Upper lobe of right lung (tissue), 1 donor: ENCODE measurements around the gene RPRD1B. TPM values are rescaled to one million over a fixed set of nuclear protein-coding genes. Genes with fewer than 3 reads are reported as not detected.

ENCODE experiments used
- ATAC-seq: fragments of 200-7000 bp; cut with Tn5 transposase; one replicate; pipeline ENCODE4 v1.9.1; 2020; ENCODE audit warnings: mild to moderate bottlenecking, moderate library complexity
- DNase-seq: peaks from one replicate; pipeline ENCODE4 v3.0.0-alpha.2; 2020
- H3K27ac ChIP-seq: fragments of 200-600 bp; one replicate; pipeline ENCODE4 v1.8.0; 2022
- H3K27me3 ChIP-seq: fragments of 200-600 bp; one replicate; pipeline ENCODE4 v1.8.0; 2022; ENCODE audit warnings: mild to moderate bottlenecking
- H3K36me3 ChIP-seq: fragments of 200-600 bp; one replicate; pipeline ENCODE4 v1.8.0; 2022
- H3K4me1 ChIP-seq: fragments of 200-600 bp; one replicate; pipeline ENCODE4 v1.8.0; 2022
- H3K4me3 ChIP-seq: fragments of 200-600 bp; one replicate; pipeline ENCODE4 v1.8.0; 2022; ENCODE audit warnings: mild to moderate bottlenecking
- H3K9me3 ChIP-seq: fragments of 200-600 bp; one replicate; pipeline ENCODE4 v1.8.0; 2022
- CTCF ChIP-seq: fragments of 200-600 bp; IDR thresholded peaks from one replicate; pipeline ENCODE4 v1.8.0; 2022; ENCODE audit warnings: antibody characterized with exemption
- intact Hi-C: fragments of 100-400 bp; cut with DNase I; formaldehyde crosslinking; loops from one replicate; pipeline ENCODE4 v1.11.0; 2022
- total RNA-seq: library from RNA; stranded (reverse); fragmentation: NEBNext Ultra II Directional; extraction: Animal tissue kit (Norgen Biotek cat#: 25700); gene quantifications from one replicate; pipeline ENCODE4 v1.2.1, GENCODE V29; 2021
- donor health status: DM: no; HTN: yes; CAD: no; lungs with severe emphysema.

Gene RPRD1B
- total RNA-seq, 1 donor from 2014 or later: 33.1 TPM

GRCh38 chr20:38116409-38117165 lies 83.0 kb downstream of the RPRD1B start:
- no peak for TF ChIP-seq CTCF
- no peaks in the 10 kb centered on the region for H3K4me1 ChIP-seq
- H3K4me3 ChIP-seq: no peak overlapping the region
- H3K9me3 ChIP-seq: no peaks in the 10 kb centered on the region
- H3K27ac ChIP-seq: no peak overlapping the region
- no peaks in the 10 kb centered on the region for H3K27me3 ChIP-seq
- no peaks in the 10 kb centered on the region for H3K36me3 ChIP-seq
- intact Hi-C loops: no loop called here
- ATAC-seq: no peak
- DNase-seq: no peak

GRCh38 chr20:38117205-38117604 lies 83.7 kb downstream of the RPRD1B start:
- H3K4me1 ChIP-seq: no peaks in the 10 kb centered on the region
- H3K4me3 ChIP-seq: no peak overlapping the region
- H3K27ac ChIP-seq: no peak overlapping the region
- ATAC-seq (no peak), DNase-seq (no peak)
- no peaks in the 10 kb centered on the region for H3K36me3 ChIP-seq
- TF ChIP-seq CTCF: no peak
- H3K9me3 ChIP-seq: no peaks in the 10 kb centered on the region
- no peaks in the 10 kb centered on the region for H3K27me3 ChIP-seq
- intact Hi-C loops: no loop called here

GRCh38 chr20:38117635-38118034 lies 84.1 kb downstream of the RPRD1B start:
- Histone ChIP-seq H3K27me3 (no peaks in the 10 kb centered on the region), H3K27ac (no peak overlapping the region), H3K9me3 (no peaks in the 10 kb centered on the region), H3K4me3 (no peak overlapping the region), H3K36me3 (no peaks in the 10 kb centered on the region), H3K4me1 (no peaks in the 10 kb centered on the region)
- ATAC-seq (no peak), DNase-seq (no peak)
- TF ChIP-seq CTCF: no peak
- intact Hi-C loops: no loop called here

GRCh38 chr20:38119446-38119845 lies 85.9 kb downstream of the RPRD1B start:
- H3K9me3 ChIP-seq: no peaks in the 10 kb centered on the region
- DNase-seq: no peak
- H3K27me3 ChIP-seq: no peaks in the 10 kb centered on the region
- H3K27ac ChIP-seq: no peak overlapping the region
- ATAC-seq: no peak
- H3K4me3 ChIP-seq: no peak overlapping the region
- H3K36me3 ChIP-seq: no peaks in the 10 kb centered on the region
- intact Hi-C loops: no loop called here
- H3K4me1 ChIP-seq: no peaks in the 10 kb centered on the region
- TF ChIP-seq CTCF: no peak

- TF ChIP-seq CTCF: no peak
- H3K27ac ChIP-seq: no peak overlapping the region
- no peak for ATAC-seq
These were observed 87.1 kb downstream of the RPRD1B start for GRCh38 chr20:38120625-38120988.

More at GRCh38 chr20:38120625-38120988, 87.1 kb downstream of the RPRD1B start:
- no peak for DNase-seq
- H3K36me3 ChIP-seq: no peaks in the 10 kb centered on the region
- H3K27me3 ChIP-seq: no peaks in the 10 kb centered on the region
- no peaks in the 10 kb centered on the region for H3K9me3 ChIP-seq
- no peak overlapping the region for H3K4me3 ChIP-seq
- peaks cover 7% of the 10 kb centered on the region for H3K4me1 ChIP-seq
- intact Hi-C loops: loop anchor here (10.0 kb wide), 1 partner anchor 46 kb away; no protein-coding TSS in a partner anchor
